Measurements from ENCODE around the gene KDM2B.
A peak's percentile ranks its signal among the peaks of the same experiment; 100 is the strongest.

The KDM2B gene

GRCh38 chr12:121465921-121466793 is 114.7 kb downstream of the KDM2B start:
- H3K79me2 ChIP-seq (ENCODE audit: low read length): peaks cover 96% of the 10 kb centered on the region
- H4K20me1 ChIP-seq (ENCODE audit: insufficient read depth, low read length): peaks cover 92% of the 10 kb centered on the region
- no peak for TF ChIP-seq CTCF (IDR thresholded peaks at IDR 0.05; ENCODE audit: low read depth, low read length)
- TF ChIP-seq EZH2phosphoT487 (IDR thresholded peaks at IDR 0.05; ENCODE audit: low read depth): no peak
- no peaks in the 10 kb centered on the region for H3K27me3 ChIP-seq (ENCODE audit: low read depth, low read length)
- H3K4me2 ChIP-seq (ENCODE audit: low read length): peak overlapping the region; percentile 64
- H3K27ac ChIP-seq (ENCODE audit: low read length): no peak overlapping the region
- no peaks in the 10 kb centered on the region for H3K9me3 ChIP-seq (ENCODE audit: insufficient read depth, low read length)
- peak overlapping the region; percentile 40 for H3K9ac ChIP-seq (ENCODE audit: low read length)
- H3K4me3 ChIP-seq (ENCODE audit: low read length): peak overlapping the region; percentile 67
- H3K4me1 ChIP-seq (ENCODE audit: low read length): peaks cover 31% of the 10 kb centered on the region
- no peak overlapping the region for H2AFZ ChIP-seq (ENCODE audit: low read depth, low read length)
- peaks cover 29% of the 10 kb centered on the region for H3K36me3 ChIP-seq (replicated peaks; ENCODE audit: low read depth, low read length)

GRCh38 chr12:121464331-121464730 is 116.5 kb downstream of the KDM2B start:
- no peak overlapping the region for H2AFZ ChIP-seq (ENCODE audit: low read depth, low read length)
- no peak overlapping the region for H3K4me2 ChIP-seq (ENCODE audit: low read length)
- TF ChIP-seq CTCF (IDR thresholded peaks at IDR 0.05; ENCODE audit: low read depth, low read length) (no peak), EZH2phosphoT487 (IDR thresholded peaks at IDR 0.05; ENCODE audit: low read depth) (no peak)
- peaks cover 96% of the 10 kb centered on the region for H3K79me2 ChIP-seq (ENCODE audit: low read length)
- no peak overlapping the region for H3K9ac ChIP-seq (ENCODE audit: low read length)
- H3K4me1 ChIP-seq (ENCODE audit: low read length): peaks cover 34% of the 10 kb centered on the region
- no peaks in the 10 kb centered on the region for H3K9me3 ChIP-seq (ENCODE audit: insufficient read depth, low read length)
- H3K4me3 ChIP-seq (ENCODE audit: low read length): no peak overlapping the region
- peaks cover 32% of the 10 kb centered on the region for H3K36me3 ChIP-seq (replicated peaks; ENCODE audit: low read depth, low read length)
- no peaks in the 10 kb centered on the region for H3K27me3 ChIP-seq (ENCODE audit: low read depth, low read length)
- peaks cover 91% of the 10 kb centered on the region for H4K20me1 ChIP-seq (ENCODE audit: insufficient read depth, low read length)
- no peak overlapping the region for H3K27ac ChIP-seq (ENCODE audit: low read length)

- no peak overlapping the region for H2AFZ ChIP-seq (ENCODE audit: low read depth, low read length)
- peak overlapping the region; percentile 29 for H3K27ac ChIP-seq (ENCODE audit: low read length)
- peaks cover 98% of the 10 kb centered on the region for H4K20me1 ChIP-seq (ENCODE audit: insufficient read depth, low read length)
- H3K36me3 ChIP-seq (replicated peaks; ENCODE audit: low read depth, low read length): peaks cover 50% of the 10 kb centered on the region
- H3K9ac ChIP-seq (ENCODE audit: low read length): no peak overlapping the region
- H3K79me2 ChIP-seq (ENCODE audit: low read length): peaks cover 100% of the 10 kb centered on the region
- no peak overlapping the region for H3K4me2 ChIP-seq (ENCODE audit: low read length)
- H3K9me3 ChIP-seq (ENCODE audit: insufficient read depth, low read length): no peaks in the 10 kb centered on the region
- no peaks in the 10 kb centered on the region for H3K27me3 ChIP-seq (ENCODE audit: low read depth, low read length)
- TF ChIP-seq CTCF (IDR thresholded peaks at IDR 0.05; ENCODE audit: low read depth, low read length) (no peak), EZH2phosphoT487 (IDR thresholded peaks at IDR 0.05; ENCODE audit: low read depth) (no peak)
- H3K4me3 ChIP-seq (ENCODE audit: low read length): no peak overlapping the region
- H3K4me1 ChIP-seq (ENCODE audit: low read length): peaks cover 19% of the 10 kb centered on the region
Measured at GRCh38 chr12:121461048-121461447, 119.8 kb downstream of the KDM2B start.

GRCh38 chr12:121456551-121456950 is 124.3 kb downstream of the KDM2B start:
- no peak for TF ChIP-seq CTCF (IDR thresholded peaks at IDR 0.05; ENCODE audit: low read depth, low read length)
- TF ChIP-seq EZH2phosphoT487 (IDR thresholded peaks at IDR 0.05; ENCODE audit: low read depth): no peak
- H3K79me2 ChIP-seq (ENCODE audit: low read length): peaks cover 100% of the 10 kb centered on the region
- H3K9me3 ChIP-seq (ENCODE audit: insufficient read depth, low read length): no peaks in the 10 kb centered on the region
- H3K36me3 ChIP-seq (replicated peaks; ENCODE audit: low read depth, low read length): peaks cover 57% of the 10 kb centered on the region
- H2AFZ ChIP-seq (ENCODE audit: low read depth, low read length): no peak overlapping the region
- H3K4me2 ChIP-seq (ENCODE audit: low read length): no peak overlapping the region
- H3K27me3 ChIP-seq (ENCODE audit: low read depth, low read length): no peaks in the 10 kb centered on the region
- no peak overlapping the region for H3K27ac ChIP-seq (ENCODE audit: low read length)
- peaks cover 13% of the 10 kb centered on the region for H3K4me1 ChIP-seq (ENCODE audit: low read length)
- no peak overlapping the region for H3K4me3 ChIP-seq (ENCODE audit: low read length)
- H4K20me1 ChIP-seq (ENCODE audit: insufficient read depth, low read length): peaks cover 98% of the 10 kb centered on the region
- no peak overlapping the region for H3K9ac ChIP-seq (ENCODE audit: low read length)

Data from OCI-LY3 (cell line).